Activated naive CD4-positive, alpha-beta T cell treated with anti-CD3 and anti-CD28 coated beads, Interleukin-2, amount 50 U/mL, for 16 hours (primary cell): ENCODE results near the gene ULBP3.
"Not testable (repeated sequence)": the region's sequence is repeated elsewhere in the genome, so short reads cannot be mapped to it uniquely, and the experiment has no call there.

Experiments
- DNase-seq: peaks from one replicate; pipeline ENCODE4 v3.0.0-alpha.2; 2020

ULBP3 gene

DNA sequence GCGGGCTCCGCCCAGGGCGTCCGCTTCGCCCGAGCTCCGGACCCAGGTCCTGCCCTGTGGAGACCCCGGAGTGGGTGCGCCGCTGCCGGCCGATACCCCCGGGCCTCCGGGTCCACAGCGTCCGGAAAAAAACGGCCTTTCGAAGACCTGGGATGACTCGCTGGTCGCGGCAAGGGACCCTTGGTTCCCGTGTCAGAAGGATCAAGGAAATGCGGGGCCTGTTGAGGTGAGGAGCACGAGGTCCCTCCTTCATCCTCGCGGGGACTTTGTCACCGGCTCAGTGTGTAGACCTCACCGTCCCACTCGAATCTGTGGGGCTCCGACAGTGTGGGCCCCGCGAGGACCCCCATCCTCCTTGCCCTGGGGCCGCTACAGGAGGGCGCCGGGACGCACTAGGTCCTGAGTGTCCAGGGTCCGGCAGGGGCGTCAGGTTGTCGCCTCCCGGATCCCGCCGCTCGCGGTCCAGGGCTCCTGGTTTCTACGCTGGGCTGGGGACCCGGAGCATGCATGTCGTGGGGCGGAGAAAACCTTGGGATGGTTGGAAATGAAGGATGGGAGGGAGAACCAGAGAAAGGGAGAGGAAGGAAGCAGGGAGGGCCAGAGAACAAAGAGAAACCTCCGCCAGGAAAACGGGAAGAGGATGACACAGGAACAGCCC, 54.2 kb downstream of the ULBP3 start:
- not testable (repeated sequence) for DNase-seq

DNA sequence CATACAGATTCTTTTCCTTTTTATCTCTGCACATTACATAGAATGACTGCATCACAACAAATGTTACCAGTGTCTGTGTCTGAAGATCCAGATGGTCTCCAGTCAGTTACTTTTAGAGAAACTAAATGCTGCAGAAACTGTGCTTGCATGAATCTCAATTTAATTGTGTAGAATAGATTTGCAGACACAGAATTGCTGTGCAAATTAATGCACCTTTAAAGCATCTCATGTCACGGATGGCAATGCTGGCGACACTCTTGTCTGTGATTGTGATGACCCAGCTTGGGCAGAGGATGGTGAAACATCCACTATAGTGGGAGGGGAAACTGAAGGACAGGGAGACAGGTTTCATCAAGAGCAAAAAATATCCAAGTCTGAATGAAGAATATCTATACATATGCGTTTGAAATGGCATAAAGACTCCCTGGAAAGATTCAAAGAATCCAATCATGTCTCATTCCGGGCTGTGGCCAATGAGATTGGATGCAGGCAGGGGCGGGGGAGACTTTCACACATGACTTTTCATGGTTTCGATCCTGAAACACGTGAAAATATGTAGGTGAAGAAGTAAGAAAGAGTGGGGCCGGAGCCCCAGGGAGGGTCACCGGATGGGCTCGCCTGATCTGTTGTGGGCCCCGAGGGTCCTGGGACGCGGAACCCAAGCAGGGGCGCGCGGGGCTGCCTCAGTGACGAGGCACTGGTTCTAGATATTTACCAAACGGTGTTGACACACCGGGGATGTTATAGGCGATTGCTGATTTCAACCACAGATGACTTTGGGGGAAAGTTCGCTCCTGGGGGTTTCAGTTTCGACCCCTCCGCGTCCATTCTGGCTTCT, 54.9 kb downstream of the ULBP3 start:
- DNase-seq: not testable (repeated sequence)

DNA sequence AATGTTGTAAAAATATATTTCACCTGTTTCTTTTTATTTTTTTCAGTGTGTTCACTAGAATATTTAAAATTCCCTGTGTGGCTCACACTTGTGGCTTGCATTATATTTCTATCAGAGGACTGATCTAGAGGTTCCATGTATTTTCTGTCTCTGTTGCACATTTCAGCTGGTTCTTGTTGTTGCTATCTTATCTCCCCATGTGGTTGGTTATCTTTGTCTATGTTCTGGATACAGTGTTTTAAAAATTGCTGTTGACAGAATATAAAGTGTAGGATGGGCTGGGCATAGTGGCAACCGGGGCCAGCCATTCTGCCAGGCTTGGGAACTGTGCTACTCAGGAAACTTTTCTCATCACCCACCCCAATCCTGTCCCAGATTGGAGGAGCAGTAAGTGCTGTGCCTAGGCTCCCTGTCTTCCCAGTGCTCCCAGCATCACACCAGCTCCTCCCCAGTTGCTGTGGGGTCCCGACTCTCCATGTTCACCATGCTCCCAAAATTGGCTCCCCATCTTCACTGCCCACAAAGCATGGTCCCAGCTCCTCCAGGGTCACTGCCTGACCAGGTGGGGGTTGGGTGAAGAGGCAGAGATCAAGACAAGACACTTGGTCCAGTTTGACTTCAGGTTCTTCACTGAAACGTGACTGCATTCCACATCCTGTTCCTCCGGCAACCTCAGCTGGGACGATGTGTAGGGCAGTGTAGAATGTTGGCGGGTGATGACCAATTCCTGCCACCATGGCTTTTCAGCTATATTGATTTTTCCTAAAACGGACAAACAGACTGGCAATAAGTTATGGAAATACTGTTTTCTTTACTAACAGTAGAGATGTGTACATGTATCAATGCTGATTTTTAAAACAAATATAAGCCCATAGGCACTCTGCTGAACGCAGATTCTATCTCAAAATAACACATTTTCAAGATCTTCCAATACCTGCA, 55.8 kb downstream of the ULBP3 start:
- DNase-seq: not testable (repeated sequence)
